Fibroblast of villous mesenchyme (primary cell): ENCODE data around the gene ODF4. TPM values are rescaled to one million over a fixed set of nuclear protein-coding genes. Genes with fewer than 3 reads are reported as not detected.
"Not testable (repeated sequence)": the region's sequence is repeated elsewhere in the genome, so short reads cannot be mapped to it uniquely, and the experiment has no call there.

Experiments used
- DNase-seq: peaks from one replicate; pipeline ENCODE4 v3.0.0-alpha.2; 2010; ENCODE audit warnings: low read depth
- H3K4me3 ChIP-seq: 2 replicates; pipeline ENCODE4 v1.5.1; 2011; ENCODE audit warnings: low read depth, mild to moderate bottlenecking, low read length
- CTCF ChIP-seq: IDR thresholded peaks from 2 replicates; pipeline ENCODE4 v1.5.1; 2012; ENCODE audit warnings: low read depth, mild to moderate bottlenecking, low read length; ENCODE audit not compliant: insufficient read depth
- total RNA-seq: library from RNA; depleted of rRNA; stranded (reverse); fragments of >200 nt; gene quantifications from 2 replicates; pipeline ENCODE4 v1.2.3, GENCODE V29; 2012

Gene ODF4
- total RNA-seq, 1 donor = not detected

- peak overlapping the region; percentile 88 for H3K4me3 ChIP-seq
- no peak for DNase-seq
- TF ChIP-seq CTCF = no peak
Observed at GRCh38 chr17:8375738-8376259, 36.2 kb downstream of the ODF4 start.

GRCh38 chr17:8376271-8377067, 36.8 kb downstream of the ODF4 start, which contains the start of gene KRABD2:
Gene KRABD2, minus strand, starts transcription at chr17:8376704.
- DNase-seq = peak; percentile 88
- peak; percentile 72 for TF ChIP-seq CTCF
- peak within 1 kb of the TSS; percentile 88 for H3K4me3 ChIP-seq

GRCh38 chr17:8377422-8377821, 37.8 kb downstream of the ODF4 start:
- DNase-seq = no peak
- no peak for TF ChIP-seq CTCF
- no peak overlapping the region for H3K4me3 ChIP-seq

GRCh38 chr17:8378117-8378516, 38.5 kb downstream of the ODF4 start:
- DNase-seq = not testable (repeated sequence)

GRCh38 chr17:8380049-8380448, 40.4 kb downstream of the ODF4 start:
- H3K4me3 ChIP-seq = no peak overlapping the region
- no peak for DNase-seq

More at GRCh38 chr17:8378117-8378516, 38.5 kb downstream of the ODF4 start:
- H3K4me3 ChIP-seq = not testable (repeated sequence)

GRCh38 chr17:8382052-8382879, 42.6 kb downstream of the ODF4 start:
- DNase-seq = peak; percentile 23
- no peak for TF ChIP-seq CTCF
- peak overlapping the region; percentile 89 for H3K4me3 ChIP-seq

More at GRCh38 chr17:8380049-8380448, 40.4 kb downstream of the ODF4 start:
- TF ChIP-seq CTCF = no peak

GRCh38 chr17:8382880-8383142, 43.2 kb downstream of the ODF4 start:
- no peak for TF ChIP-seq CTCF
- H3K4me3 ChIP-seq = peak overlapping the region; percentile 89
- no peak for DNase-seq
